Measurements from ENCODE around the gene CENPV.
A peak's percentile ranks its signal among the peaks of the same experiment; 100 is the strongest.

Gene CENPV

GRCh38 chr17:16351831-16352230 lies 1.4 kb downstream of the CENPV start:
- Histone ChIP-seq H2AFZ (ENCODE audit: low read length) (peak overlapping the region; percentile 81; the same call in 1 of the 2 replicates), H3K9me3 (ENCODE audit: insufficient read depth, low read depth, low read length) (no peaks in the 10 kb centered on the region), H3K4me2 (ENCODE audit: low read depth, low read length, poor library complexity, severe bottlenecking) (peak overlapping the region; percentile 90), H3K36me3 (ENCODE audit: insufficient read depth, low read length) (peaks cover 18% of the 10 kb centered on the region), H4K20me1 (ENCODE audit: insufficient read depth, low read length, poor library complexity, severe bottlenecking) (peaks cover 34% of the 10 kb centered on the region), H3K4me1 (ENCODE audit: insufficient read depth, low read length, poor library complexity, severe bottlenecking) (peaks cover 23% of the 10 kb centered on the region), H3K27me3 (ENCODE audit: insufficient read depth, low read length, poor library complexity, severe bottlenecking) (no peaks in the 10 kb centered on the region), H3F3A (ENCODE audit: low read depth) (no peaks in the 10 kb centered on the region), H3K79me2 (ENCODE audit: insufficient read depth, low read length) (peaks cover 49% of the 10 kb centered on the region), H3K9me2 (replicated peaks; ENCODE audit: low read depth, low read length) (no peaks in the 10 kb centered on the region), H3K4me3 (ENCODE audit: low read length, poor library complexity, severe bottlenecking) (peak overlapping the region; percentile 84), H3K9ac (ENCODE audit: low read depth, low read length, poor library complexity, severe bottlenecking) (peak overlapping the region; percentile 80)
- TF ChIP-seq EZH2phosphoT487 (IDR thresholded peaks at IDR 0.05; ENCODE audit: borderline replicate concordance) (no peak), CTCF (conservative IDR thresholded peaks at IDR 0.05; ENCODE audit: low read length) (no peak)

- Histone ChIP-seq H3K9me3 (ENCODE audit: insufficient read depth, low read depth, low read length) (no peaks in the 10 kb centered on the region), H4K20me1 (ENCODE audit: insufficient read depth, low read length, poor library complexity, severe bottlenecking) (peaks cover 34% of the 10 kb centered on the region), H2AFZ (ENCODE audit: low read length) (no peak overlapping the region), H3K79me2 (ENCODE audit: insufficient read depth, low read length) (peaks cover 49% of the 10 kb centered on the region), H3K9ac (ENCODE audit: low read depth, low read length, poor library complexity, severe bottlenecking) (peak overlapping the region; percentile 80), H3K9me2 (replicated peaks; ENCODE audit: low read depth, low read length) (no peaks in the 10 kb centered on the region), H3K4me2 (ENCODE audit: low read depth, low read length, poor library complexity, severe bottlenecking) (peak overlapping the region; percentile 90), H3K4me1 (ENCODE audit: insufficient read depth, low read length, poor library complexity, severe bottlenecking) (peaks cover 23% of the 10 kb centered on the region), H3K36me3 (ENCODE audit: insufficient read depth, low read length) (peaks cover 24% of the 10 kb centered on the region), H3K27me3 (ENCODE audit: insufficient read depth, low read length, poor library complexity, severe bottlenecking) (no peaks in the 10 kb centered on the region), H3F3A (ENCODE audit: low read depth) (no peaks in the 10 kb centered on the region), H3K4me3 (ENCODE audit: low read length, poor library complexity, severe bottlenecking) (peak overlapping the region; percentile 84)
- TF ChIP-seq EZH2phosphoT487 (IDR thresholded peaks at IDR 0.05; ENCODE audit: borderline replicate concordance), result no peak
- TF ChIP-seq CTCF (conservative IDR thresholded peaks at IDR 0.05; ENCODE audit: low read length), result no peak
Observed at GRCh38 chr17:16349431-16349830, 3.8 kb downstream of the CENPV start.

GRCh38 chr17:16348586-16348985 lies 4.7 kb downstream of the CENPV start:
- Histone ChIP-seq H4K20me1 (ENCODE audit: insufficient read depth, low read length, poor library complexity, severe bottlenecking) (peaks cover 34% of the 10 kb centered on the region), H3K9me3 (ENCODE audit: insufficient read depth, low read depth, low read length) (no peaks in the 10 kb centered on the region), H3K36me3 (ENCODE audit: insufficient read depth, low read length) (peaks cover 31% of the 10 kb centered on the region), H2AFZ (ENCODE audit: low read length) (no peak overlapping the region), H3K27me3 (ENCODE audit: insufficient read depth, low read length, poor library complexity, severe bottlenecking) (no peaks in the 10 kb centered on the region), H3K79me2 (ENCODE audit: insufficient read depth, low read length) (peaks cover 49% of the 10 kb centered on the region), H3K4me1 (ENCODE audit: insufficient read depth, low read length, poor library complexity, severe bottlenecking) (peaks cover 23% of the 10 kb centered on the region), H3K4me3 (ENCODE audit: low read length, poor library complexity, severe bottlenecking) (no peak overlapping the region), H3K9me2 (replicated peaks; ENCODE audit: low read depth, low read length) (no peaks in the 10 kb centered on the region), H3K9ac (ENCODE audit: low read depth, low read length, poor library complexity, severe bottlenecking) (no peak overlapping the region), H3K4me2 (ENCODE audit: low read depth, low read length, poor library complexity, severe bottlenecking) (peak overlapping the region; percentile 90), H3F3A (ENCODE audit: low read depth) (no peaks in the 10 kb centered on the region)
- TF ChIP-seq CTCF (conservative IDR thresholded peaks at IDR 0.05; ENCODE audit: low read length) (no peak), EZH2phosphoT487 (IDR thresholded peaks at IDR 0.05; ENCODE audit: borderline replicate concordance) (no peak)
